ENCODE results near the gene FAM217A.

FAM217A gene

GRCh38 chr6:4021133-4021853 is 57.6 kb downstream of the FAM217A start:
- peak; percentile 88 for DNase-seq

DNA sequence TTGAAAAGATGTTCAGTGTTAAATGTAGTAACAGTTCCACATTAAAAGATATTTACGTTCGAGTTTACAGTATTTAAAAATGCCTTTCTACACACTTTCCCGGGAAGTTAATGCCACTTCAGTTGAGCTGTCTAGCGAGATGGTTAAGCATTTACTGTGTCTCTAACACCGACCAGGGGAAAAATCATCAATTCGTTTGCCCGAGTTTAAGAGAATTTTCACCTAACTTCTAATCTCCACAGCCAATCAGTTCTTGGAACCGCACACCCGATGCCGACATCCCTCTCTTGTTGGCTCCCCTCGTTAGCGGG is 58.2 kb downstream of the FAM217A start:
- no peak for DNase-seq

GRCh38 chr6:4018924-4019236 is 60.1 kb downstream of the FAM217A start:
- no peak for DNase-seq
